ENCODE data around the gene DAZL. TPM values are rescaled to one million over a fixed set of nuclear protein-coding genes. Genes with fewer than 3 reads are reported as not detected.
"Not testable (repeated sequence)": the region's sequence is repeated elsewhere in the genome, so short reads cannot be mapped to it uniquely, and the experiment has no call there.

DAZL gene, protein sequence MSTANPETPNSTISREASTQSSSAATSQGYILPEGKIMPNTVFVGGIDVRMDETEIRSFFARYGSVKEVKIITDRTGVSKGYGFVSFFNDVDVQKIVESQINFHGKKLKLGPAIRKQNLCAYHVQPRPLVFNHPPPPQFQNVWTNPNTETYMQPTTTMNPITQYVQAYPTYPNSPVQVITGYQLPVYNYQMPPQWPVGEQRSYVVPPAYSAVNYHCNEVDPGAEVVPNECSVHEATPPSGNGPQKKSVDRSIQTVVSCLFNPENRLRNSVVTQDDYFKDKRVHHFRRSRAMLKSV
- total RNA-seq = 0.07 TPM in 1 of 2 replicates, not detected in the other

DNA sequence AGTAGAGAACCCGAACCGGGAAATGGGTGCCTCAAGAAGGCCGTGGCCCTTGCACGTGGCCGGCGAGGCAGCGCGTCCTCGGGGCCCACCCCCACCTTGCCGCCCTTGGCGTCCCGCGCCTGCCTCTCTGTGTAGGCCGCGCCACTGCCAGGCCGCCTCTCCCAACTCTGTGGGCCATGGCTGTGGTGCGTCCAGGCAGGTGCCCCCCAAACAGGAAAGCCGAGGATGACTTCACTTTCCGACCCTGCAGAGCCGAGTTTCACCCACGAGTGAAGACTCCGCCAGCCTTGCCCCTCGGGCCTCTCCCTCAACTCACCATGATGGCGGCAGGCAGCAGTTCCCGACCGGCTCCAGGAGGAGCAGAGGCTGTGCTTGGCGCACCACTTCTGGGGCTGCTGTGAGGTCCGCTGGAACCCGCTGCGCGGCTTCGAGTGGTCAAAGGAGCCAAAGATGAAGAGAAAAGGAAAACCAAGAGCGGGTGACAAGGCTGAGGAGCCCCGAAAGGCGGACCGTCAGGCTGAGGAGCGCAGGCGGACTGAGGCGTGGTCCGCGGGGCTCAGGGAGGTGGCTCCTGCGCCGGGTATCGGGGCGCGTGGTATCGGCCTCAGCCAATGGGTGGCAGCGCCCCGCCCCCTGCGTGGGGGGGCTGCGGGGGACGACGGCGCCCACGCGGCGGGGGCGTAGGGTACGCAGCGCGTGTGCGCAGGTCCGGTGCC is at the start of gene DAZL:
Gene DAZL, minus strand, starts transcription at position 537 of the 716 bp plus-strand sequence. Its CDS starts 218 bp downstream, at position 319.
- intact Hi-C loops (cut with micrococcal nuclease) = loop anchor here (5.0 to 10.0 kb wide), 4 partner anchors 202 to 1237 kb away; no protein-coding TSS in a partner anchor

DNA sequence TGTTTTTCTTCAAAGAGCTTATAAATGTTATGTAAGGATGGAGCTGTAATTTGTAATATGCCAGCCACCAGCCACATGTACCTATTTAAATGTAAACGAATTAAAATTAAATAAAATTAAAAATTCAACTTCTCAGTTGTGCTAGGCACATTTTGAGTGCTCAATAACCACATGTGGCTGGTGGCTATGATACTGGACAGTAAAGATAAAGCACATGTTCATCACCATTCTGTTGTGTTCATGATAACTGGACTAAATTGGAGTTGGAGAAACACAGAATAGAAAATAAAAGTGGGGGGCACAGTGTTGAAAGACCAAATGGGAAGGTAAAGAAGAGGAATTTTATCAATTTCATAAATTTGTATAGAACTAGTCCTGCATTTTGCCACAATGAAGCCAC is 49.8 kb upstream of the DAZL start:
- intact Hi-C loops (cut with micrococcal nuclease) = no loop called here

DNA sequence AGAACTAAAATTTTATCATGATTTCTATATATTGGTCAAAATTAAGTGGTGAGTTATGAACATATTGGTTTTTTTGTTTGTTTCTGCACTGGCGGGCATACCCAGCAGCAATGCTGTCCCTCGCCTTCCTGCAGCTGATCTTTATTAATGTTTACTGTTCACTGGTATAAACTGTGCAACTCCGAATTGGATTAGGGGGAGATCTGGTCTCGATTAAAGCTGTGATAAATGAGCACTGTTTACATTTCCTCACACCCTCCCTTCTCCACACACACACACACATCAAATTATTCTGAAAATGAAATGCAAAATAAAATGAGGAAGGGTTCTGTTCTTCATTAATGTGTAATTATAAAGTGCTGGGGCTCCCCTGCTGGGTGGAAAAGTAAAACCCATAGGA is 48.5 kb upstream of the DAZL start:
- intact Hi-C loops (cut with micrococcal nuclease) = no loop called here

DNA sequence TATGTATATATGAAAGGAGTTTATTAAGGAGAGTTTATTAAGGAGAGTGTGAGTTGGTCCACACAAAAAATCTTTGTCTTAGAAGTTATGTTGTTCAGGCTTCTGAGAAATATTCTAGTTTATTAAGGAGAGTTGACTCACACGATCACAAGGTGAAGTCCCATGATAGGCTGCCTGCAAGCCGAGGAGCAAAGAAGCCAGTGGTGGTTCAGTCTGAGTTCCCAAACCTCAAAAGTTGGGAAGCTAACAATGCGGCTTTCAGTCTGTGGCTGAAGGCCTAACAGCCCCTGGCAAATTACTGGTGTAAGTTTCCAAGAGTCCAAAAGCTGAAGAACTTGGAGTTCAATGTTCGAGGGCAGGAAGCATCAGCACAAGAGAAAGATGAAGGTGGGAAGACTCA is 42.4 kb upstream of the DAZL start:
- intact Hi-C loops (cut with micrococcal nuclease) = no loop called here

DNA sequence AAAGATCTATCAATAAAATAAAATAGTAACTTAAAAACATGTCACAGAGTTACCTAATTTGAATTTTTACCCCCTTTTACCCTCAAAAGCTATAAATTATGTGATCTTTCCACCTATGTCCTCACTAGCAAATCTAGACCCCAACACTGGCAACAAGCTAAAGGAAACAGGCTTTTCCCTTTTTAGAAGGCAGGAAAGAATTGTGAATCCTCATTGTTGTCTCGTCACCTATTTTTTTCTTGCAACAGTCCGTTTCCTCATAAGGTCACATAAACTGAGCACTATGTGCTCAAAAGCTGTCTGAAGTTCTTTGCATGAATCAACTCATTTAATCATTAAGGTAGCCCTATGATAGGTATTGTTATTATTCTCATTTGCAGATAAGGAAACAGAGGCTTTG is 34.6 kb upstream of the DAZL start:
- intact Hi-C loops (cut with micrococcal nuclease) = no loop called here

DNA sequence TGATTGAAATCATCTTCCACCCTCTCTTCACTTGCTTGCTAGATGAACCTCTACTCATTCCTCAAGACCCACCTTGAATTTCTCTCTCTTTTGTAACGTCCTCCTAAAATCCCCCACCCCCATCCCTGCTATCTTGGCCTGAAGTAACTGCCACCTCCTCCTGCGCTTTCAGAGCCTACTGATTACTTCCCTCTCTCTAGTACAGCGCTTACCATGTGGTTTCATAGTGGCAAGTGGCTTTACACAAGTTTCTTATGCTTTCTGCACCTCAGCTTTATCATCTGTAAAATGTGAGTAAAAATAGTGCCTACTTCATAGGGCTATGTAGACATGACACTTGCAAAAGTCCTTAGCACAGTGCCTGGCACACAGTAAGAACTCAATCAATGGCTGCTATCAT is 28.7 kb upstream of the DAZL start:
- intact Hi-C loops (cut with micrococcal nuclease) = no loop called here

DNA sequence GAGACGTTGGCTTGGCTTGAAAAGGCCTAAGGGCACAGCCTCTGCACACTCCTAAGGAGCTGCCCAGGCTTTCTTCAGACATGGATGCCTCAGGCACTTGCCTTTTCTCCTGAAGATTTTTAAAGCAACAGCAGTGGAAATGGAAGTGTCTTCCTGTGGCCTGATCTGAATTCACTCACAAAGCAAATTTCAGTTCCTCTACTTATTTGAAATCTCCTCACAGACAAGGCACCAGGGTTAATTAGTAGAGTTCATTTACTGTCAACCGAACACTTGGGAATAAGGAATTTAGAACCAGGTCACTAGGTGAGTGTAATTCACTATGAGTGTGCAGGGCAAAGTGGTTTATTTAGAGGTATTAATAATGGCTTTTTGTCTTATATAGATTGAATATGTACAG is 27.2 kb upstream of the DAZL start:
- intact Hi-C loops (cut with micrococcal nuclease) = no loop called here

DNA sequence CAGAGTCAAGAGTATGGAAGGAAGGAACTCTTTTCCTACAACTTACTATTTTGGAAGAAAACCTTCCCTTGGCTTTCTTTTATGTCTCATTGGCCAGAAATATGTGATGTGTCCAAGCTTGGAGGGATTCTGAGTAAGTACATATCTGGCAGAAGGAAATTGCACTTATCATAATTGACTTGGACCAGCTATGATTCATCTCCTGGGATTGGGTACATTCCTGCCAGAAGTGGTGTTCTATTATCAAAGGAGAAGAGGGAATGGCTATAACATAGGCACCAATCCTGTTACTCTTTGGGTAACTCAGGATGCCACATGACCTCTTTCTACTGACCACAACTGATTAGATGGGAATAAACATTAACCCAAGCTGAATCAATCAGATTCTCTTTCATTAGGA is 13.5 kb upstream of the DAZL start:
- intact Hi-C loops (cut with micrococcal nuclease) = no loop called here

DNA sequence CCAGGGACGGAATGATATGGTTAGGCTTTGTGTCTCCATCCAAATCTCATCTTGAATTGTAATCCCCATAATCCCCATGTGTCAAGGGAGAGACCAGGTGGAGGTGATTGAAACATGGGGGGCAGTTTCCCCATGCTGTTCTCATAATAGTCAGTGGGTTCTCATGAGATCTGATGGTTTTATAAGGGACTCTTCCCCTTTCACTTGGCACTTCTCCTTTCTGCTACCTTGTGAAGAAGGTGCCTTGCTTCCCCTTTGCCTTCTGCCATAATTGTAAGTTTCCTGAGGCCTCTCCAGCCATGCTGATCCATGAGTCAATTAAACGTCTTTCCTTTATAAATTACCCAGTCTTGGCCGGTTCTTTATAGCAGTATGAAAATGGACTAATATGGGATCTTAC is 11.9 kb upstream of the DAZL start:
- intact Hi-C loops (cut with micrococcal nuclease) = not testable (repeated sequence)

DNA sequence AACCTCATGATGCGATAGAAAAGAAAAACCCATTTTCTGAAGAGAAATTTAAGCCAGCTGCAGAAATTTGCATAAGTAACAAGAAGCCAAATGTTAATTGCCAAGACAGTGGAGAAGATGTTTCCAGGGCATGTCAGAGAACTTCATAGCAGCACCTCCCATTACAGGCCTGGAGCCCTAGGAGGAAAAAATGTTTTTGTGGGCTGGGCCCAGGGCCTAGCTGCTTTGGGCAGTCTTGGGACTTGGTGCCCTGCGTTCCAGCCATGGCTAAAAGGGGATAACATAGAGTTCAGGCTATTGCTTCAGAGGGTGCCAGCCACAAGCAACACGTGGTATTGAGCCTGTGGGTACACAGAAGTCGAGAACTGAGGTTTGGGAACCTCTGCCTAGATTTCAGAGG is 10.9 kb upstream of the DAZL start:
- intact Hi-C loops (cut with micrococcal nuclease) = no loop called here

DNA sequence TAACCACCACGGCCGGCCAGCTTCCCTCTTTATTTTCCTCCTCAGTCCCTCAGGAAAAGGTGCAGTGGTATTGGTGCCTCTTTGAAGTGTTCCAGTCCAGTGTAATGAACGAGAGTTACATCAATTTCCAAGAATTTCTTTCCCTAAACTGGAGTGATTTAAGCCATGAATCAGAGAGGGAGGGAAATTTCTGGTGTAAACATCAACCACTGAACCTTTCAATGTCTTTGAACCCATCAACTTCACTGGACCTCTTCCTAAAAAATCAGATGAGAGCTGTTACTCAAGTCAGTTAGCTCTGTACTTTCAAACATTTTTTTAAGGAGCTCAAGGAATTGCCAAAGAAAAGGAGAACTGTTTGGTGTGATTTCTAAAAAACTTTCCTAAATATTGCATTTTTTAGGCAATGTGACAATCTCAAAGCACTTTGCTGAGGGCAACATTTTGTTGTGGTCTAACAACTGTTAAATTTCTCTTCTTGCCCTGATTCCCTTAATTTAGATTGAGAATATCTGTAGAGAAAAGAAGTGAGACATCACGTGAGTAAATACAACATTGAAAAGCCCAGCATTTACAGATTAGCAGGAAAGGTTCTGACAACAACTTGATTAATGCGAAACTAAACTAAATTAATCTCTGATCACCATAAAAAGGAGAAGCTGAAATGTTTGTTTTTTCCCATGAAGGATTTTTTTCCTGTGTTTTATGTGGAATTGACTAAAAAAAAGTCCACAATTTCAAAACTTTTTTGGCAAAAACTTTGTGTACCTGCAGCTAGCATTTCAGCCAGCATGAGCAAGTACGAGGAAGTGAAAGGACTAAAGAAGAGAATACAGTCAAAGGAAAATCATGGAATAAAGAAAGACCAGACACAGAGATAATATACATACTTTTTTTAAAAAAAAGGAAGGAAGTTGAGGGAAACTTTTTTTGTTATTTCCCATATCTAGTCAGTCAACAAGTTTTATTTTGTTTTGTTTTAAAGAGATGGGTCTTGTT is 9.1 kb upstream of the DAZL start:
- intact Hi-C loops (cut with micrococcal nuclease) = no loop called here

DNA sequence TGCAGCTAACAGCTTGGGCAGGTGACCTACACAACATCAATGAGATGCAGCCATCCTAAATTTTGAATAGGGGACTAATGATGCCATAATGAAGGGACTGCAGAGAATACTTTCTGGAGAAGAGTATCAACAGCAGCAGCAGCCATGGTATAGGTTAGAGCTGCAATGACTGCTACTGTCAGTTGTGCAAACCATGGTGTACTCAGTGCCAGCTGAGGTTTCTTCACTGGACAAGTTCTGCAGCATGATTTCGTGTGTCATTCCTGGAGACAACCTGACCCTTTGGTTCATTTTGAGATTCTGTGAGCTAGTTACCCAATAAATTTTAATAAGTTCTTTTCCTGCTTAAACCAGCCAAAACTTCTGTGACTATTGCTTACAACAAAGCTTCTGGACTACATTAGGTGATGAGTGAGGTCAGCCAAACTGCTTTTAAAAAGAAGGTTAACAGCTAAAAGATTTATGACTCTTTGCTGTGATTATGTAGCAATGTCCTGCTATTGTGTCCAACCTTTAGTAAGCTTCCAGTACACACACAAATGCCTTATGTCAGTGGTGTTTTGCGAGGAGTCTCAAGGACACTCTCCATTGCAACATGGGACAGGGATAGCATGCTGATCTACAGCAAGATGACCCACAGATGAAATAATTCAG is 4.8 kb upstream of the DAZL start:
- intact Hi-C loops (cut with micrococcal nuclease) = loop anchor here (10.0 kb wide), 1 partner anchor 545 kb away; no protein-coding TSS in a partner anchor

DNA sequence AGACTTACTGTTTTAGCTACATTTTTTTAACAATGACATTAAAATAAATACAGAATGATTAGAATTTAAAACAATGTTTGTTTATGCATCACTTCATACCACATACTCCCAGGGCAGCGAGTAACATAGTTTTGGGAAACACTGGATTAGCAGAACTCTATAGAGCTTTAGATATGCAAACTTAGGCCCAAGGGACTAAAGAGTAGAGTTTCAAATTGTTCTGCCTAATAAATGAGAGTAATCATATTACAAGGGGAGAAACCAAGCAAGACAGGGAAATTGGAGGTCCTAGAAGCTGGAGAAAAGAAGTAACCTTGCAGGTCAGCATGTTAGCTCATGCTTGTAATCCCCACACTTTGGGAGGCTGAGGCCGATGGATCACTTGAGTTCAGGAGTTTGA is 3.6 kb upstream of the DAZL start:
- intact Hi-C loops (cut with micrococcal nuclease) = loop anchor here (10.0 kb wide), 1 partner anchor 546 kb away; no protein-coding TSS in a partner anchor

DNA sequence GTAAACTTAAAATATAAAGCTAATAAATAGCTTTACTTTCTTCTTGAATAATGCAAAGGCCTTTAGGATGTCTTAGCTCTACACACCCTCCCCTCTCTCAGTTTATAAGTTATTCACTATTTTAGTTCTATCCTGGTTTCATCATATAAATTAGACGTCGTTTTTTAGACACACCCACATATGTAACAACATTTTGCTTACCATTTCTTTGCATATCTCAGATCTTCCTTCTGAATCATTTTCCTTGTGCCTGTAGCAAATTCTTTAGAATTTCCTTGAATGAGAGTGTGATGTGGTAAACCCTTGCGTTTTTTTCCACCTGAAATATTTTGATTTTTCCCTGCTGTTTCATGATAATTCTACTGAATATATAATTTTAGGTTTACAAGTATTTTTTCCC is 2.5 kb upstream of the DAZL start:
- intact Hi-C loops (cut with micrococcal nuclease) = loop anchor here (10.0 kb wide), 1 partner anchor 547 kb away; no protein-coding TSS in a partner anchor

DNA sequence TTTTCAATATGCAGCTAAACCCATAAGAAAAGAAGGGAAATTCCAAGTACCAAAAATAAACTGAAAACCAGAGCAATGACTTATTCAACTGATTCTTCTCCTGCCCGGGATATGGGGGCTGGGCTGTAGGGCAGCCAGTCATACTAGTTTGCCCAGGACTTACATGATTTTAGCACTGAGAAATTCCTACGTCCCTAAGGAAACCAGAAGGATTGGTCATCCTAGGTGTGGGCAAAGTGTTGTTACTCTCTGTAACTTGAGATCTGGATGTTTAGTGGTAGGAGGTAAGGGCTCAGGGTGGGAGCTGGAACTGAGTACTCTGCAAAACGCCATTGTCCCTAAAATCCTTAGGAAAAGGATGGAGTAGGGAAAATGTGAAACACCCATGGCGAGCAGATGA is 1.2 kb upstream of the DAZL start:
- intact Hi-C loops (cut with micrococcal nuclease) = loop anchor here (10.0 kb wide), 1 partner anchor 548 kb away; no protein-coding TSS in a partner anchor

DNA sequence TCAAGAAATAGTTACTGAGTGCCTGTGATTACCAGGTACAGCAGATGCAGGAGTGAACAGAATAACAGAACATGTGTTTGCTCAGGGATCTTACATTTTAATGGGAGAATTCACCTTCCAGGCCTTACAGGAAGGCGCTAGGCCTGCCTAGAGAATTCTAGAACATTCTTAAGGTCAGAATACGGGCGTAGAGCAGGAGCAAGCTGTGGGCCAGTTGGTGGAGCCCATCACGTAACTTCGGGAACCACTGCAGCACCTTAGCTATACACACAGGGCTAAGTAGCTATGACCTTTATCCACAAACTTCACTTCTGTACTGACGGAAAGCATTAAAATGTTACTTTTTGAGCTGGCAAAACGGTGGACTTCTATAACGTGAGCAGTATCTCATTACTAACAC is 743 bp upstream of the DAZL start:
- intact Hi-C loops (cut with micrococcal nuclease) = loop anchor here (10.0 kb wide), 1 partner anchor 549 kb away; no protein-coding TSS in a partner anchor

DNA sequence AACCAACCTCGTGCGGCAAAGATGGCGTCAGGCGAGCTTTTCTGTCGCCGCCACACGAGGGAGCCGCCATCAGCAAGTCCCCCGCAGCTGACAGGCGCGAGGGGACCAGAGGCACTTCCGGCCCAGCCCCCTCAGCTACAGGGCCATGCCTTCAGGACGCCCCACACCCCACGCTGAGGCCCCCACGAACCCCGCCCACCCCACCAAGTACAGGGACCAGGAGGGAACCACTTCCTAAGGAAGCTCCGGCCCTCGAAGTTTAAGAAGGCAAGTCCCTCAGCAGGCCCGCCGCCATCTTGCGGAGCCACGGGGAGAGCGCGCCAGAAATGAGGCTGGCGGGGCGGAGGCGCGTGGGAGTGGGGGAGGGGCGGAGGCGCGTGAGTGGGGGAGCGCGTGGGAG is 790 bp downstream of the DAZL start:
- intact Hi-C loops (cut with micrococcal nuclease) = loop anchor here (5.0 to 10.0 kb wide), 4 partner anchors 203 to 1238 kb away; no protein-coding TSS in a partner anchor

DNA sequence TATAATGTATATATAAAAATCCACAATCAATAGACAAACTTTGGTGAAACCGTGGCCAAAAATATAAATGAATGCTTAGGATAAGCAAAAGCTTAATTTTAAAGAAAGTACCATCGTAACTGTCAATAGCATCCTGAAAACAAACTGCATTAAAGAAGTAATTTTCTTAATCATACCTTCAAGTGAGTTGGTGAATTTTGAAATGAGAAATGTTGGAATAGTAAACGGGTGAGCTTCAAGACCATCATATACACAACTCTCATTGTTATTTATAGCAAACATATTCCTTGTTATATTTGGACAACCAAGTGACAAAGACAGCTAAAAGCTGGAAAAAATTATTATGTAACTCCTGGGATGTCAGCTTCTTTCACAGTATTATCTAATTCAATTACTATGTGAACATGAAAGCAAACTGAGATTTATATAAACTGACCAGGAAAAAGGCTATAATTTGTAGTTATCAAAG is 3.7 kb downstream of the DAZL start:
- intact Hi-C loops (cut with micrococcal nuclease) = loop anchor here (1.0 to 10.0 kb wide), 7 partner anchors 206 to 1241 kb away; partner anchors contain the start of gene PLCL2

DNA sequence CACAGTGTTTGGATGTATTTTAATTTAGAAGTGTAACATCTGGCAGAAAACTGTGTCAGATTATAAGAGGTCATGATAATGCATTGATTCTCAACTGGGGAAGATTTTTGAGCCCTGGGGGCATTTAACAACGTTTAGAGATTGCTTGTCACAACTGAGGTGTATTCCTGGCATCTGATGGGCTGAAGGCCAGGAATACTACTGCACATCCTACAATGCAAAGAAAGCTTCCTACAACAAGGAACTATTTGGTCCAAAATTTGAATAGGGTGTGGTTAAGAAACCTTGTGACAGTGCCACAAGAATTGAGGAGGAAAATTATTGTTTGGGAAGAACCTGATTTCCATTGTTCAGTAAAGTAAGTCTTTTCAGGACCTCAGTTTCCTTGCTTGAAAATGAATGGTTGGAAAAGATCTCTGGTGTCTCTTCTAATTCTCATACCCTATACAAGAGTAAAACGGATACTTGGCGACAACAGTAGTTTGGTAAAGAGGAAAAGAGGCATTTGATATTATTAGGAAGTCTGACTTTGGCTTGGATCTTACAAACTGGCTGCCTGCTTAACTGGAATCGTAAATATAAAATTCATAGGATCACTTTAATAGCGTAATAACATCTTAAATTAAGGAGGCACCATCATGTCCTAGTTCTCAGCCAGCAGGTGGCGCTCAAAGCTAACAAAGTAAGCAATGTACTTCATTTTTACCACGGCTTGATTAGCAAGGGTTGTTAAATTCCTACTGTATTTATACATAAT is 4.3 kb downstream of the DAZL start:
- intact Hi-C loops (cut with micrococcal nuclease) = loop anchor here (1.0 to 10.0 kb wide), 7 partner anchors 206 to 1241 kb away; partner anchors contain the start of gene PLCL2

DNA sequence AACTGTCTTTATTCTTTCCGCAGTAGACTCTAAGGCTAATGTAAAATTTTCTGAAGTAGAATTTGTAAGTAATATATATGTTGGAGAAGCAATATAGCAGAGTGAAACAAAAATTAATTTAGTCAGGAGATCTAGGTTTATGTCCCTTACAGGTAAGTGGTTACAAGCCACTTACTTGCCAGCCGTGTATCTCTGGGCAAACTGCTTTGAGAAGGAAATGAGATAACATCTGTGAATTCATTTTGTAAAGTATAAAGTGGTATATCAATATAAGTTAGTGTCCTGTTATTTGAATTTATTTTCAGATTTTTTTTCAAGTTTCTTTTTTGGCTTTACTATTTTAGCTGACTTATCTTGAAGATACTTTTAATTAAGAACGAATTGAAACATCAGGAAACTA is 5.5 kb downstream of the DAZL start:
- intact Hi-C loops (cut with micrococcal nuclease) = loop anchor here (5.0 to 10.0 kb wide), 5 partner anchors 208 to 1243 kb away; partner anchors contain the start of gene OXNAD1
